GM19023 (cell line): ENCODE measurements around the gene MED31.
"Not testable (repeated sequence)": the region's sequence is repeated elsewhere in the genome, so short reads cannot be mapped to it uniquely, and the experiment has no call there.

Experiments
- ATAC-seq: cut with Tn5 transposase; IDR thresholded peaks from one replicate; pipeline ENCODE4 v1.9.1; 2021; ENCODE audit warnings: mild to moderate bottlenecking, moderate library complexity; ENCODE audit not compliant: unreplicated experiment

The MED31 gene

GRCh38 chr17:6627019-6627418 lies 24.4 kb downstream of the MED31 start:
- ATAC-seq = no peak

- no peak for ATAC-seq
These were observed 24.8 kb downstream of the MED31 start for GRCh38 chr17:6626616-6627015.

- no peak for ATAC-seq
These were observed 27.5 kb downstream of the MED31 start for GRCh38 chr17:6623941-6624340.

- no peak for ATAC-seq
These were observed 40.2 kb downstream of the MED31 start for GRCh38 chr17:6611231-6611630.

GRCh38 chr17:6610011-6610410 lies 41.4 kb downstream of the MED31 start:
- no peak for ATAC-seq

GRCh38 chr17:6608321-6608720 lies 43.1 kb downstream of the MED31 start:
- ATAC-seq = no peak

- no peak for ATAC-seq
These were observed 46.3 kb downstream of the MED31 start for GRCh38 chr17:6605142-6605541.

GRCh38 chr17:6603744-6604325 lies 47.6 kb downstream of the MED31 start:
- no peak for ATAC-seq

GRCh38 chr17:6602141-6602540 lies 49.3 kb downstream of the MED31 start:
- no peak for ATAC-seq

- no peak for ATAC-seq
These were observed 52.0 kb downstream of the MED31 start for GRCh38 chr17:6599364-6599763.

GRCh38 chr17:6597727-6598126 lies 53.7 kb downstream of the MED31 start:
- no peak for ATAC-seq

- ATAC-seq = no peak
These were observed 54.5 kb downstream of the MED31 start for GRCh38 chr17:6596941-6597340.

- no peak for ATAC-seq
These were observed 54.9 kb downstream of the MED31 start for GRCh38 chr17:6596511-6596910.

- ATAC-seq = no peak
These were observed 55.3 kb downstream of the MED31 start for GRCh38 chr17:6596081-6596480.

- not testable (repeated sequence) for ATAC-seq
These were observed 58.0 kb downstream of the MED31 start for GRCh38 chr17:6593371-6593770.
